Activated CD4-positive, alpha-beta T cell treated with anti-CD3 and anti-CD28 coated beads, Interleukin-2, amount 10 ng/mL, durations not matched to agents 7 days and 5 days (primary cell): ENCODE measurements around the gene SNTG2. TPM values are rescaled to one million over a fixed set of nuclear protein-coding genes. Genes with fewer than 3 reads are reported as not detected.
A peak's percentile ranks its signal among the peaks of the same experiment; 100 is the strongest.

Experiments used
- CTCF ChIA-PET: fragments of 350-600 bp; sonication (Branson Sonifier 250); formaldehyde crosslinking; loops from one replicate; lab custom pipeline; 2021; ENCODE audit warnings: antibody characterized with exemption; lab: Charles Lee
- POLR2A ChIA-PET: fragments of 350-600 bp; sonication (Branson Sonifier 250); formaldehyde crosslinking; loops from one replicate; lab custom pipeline; 2021; ENCODE audit warnings: antibody characterized with exemption; lab: Charles Lee
- DNase-seq: peaks from one replicate; pipeline ENCODE4 v3.0.0-alpha.2; 2020
- H3K27ac Mint-ChIP-seq: one replicate; pipeline ENCODE4 v1.8.0; 2021; ENCODE audit warnings: mild to moderate bottlenecking, moderate library complexity, mixed read lengths
- H3K27me3 Mint-ChIP-seq: one replicate; pipeline ENCODE4 v1.8.0; 2021; ENCODE audit warnings: mixed read lengths
- H3K36me3 Mint-ChIP-seq: one replicate; pipeline ENCODE4 v1.8.0; 2021; ENCODE audit warnings: low read depth, mixed read lengths
- H3K4me1 Mint-ChIP-seq: one replicate; pipeline ENCODE4 v1.8.0; 2021; ENCODE audit warnings: mixed read lengths
- H3K4me3 Mint-ChIP-seq: one replicate; pipeline ENCODE4 v1.8.0; 2021; ENCODE audit warnings: mild to moderate bottlenecking, moderate library complexity, mixed read lengths
- H3K9me3 Mint-ChIP-seq: one replicate; pipeline ENCODE4 v1.8.0; 2021; ENCODE audit warnings: mixed read lengths
- total RNA-seq, 2 experiments: library from RNA; stranded (reverse); gene quantifications; one replicate each; pipeline ENCODE4 v1.2.3, GENCODE V29; 2021

SNTG2 gene
- total RNA-seq, 2 experiments from 2014 or later: not detected

DNA sequence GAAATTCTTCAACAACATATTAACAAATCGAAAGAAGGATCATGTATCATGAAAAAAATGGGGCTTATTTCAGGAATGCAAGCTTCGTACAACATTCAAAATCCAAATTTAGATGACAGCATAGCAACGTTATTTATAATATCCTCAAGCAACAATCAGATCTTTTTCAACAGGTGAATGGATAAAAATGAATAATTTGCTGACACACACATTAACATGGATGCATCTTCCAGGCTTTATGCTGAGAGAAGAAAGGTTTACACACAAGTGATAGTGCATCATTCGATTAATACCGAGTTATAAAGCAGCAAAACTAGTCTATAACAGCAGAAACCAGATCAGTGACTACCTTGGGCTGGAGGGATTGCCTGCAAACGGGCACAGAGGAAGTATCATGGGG, 253.1 kb downstream of the SNTG2 start:
- H3K36me3 Mint-ChIP-seq: no peaks in the 10 kb centered on the region
- H3K27me3 Mint-ChIP-seq: no peaks in the 10 kb centered on the region
- POLR2A ChIA-PET: no interaction called here
- CTCF ChIA-PET: no interaction called here
- H3K9me3 Mint-ChIP-seq: no peaks in the 10 kb centered on the region
- H3K4me3 Mint-ChIP-seq: no peak overlapping the region
- H3K4me1 Mint-ChIP-seq: no peaks in the 10 kb centered on the region
- DNase-seq: no peak
- no peak overlapping the region for H3K27ac Mint-ChIP-seq

DNA sequence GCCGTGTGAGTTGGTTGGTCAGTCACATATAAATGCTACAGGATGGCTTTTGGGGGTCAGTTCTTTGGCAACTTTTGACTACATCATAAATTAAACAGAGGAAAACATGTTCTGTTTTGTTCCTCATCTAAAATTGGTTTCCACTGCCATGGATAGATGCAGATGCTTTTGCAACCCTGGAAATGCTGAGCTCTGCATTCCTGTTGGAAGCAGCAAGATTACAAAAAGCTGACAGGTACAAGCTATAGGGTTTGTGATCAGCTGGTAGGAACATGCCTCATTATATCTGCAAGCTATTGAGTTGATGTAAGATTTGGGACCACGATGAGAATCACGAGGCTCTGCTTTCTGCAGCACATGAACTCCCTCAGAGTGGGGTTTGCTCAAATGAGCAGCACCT, 255.2 kb downstream of the SNTG2 start:
- ChIA-PET CTCF (no interaction called here), POLR2A (no interaction called here)
- H3K4me3 Mint-ChIP-seq: no peak overlapping the region
- DNase-seq: no peak
- H3K9me3 Mint-ChIP-seq: no peaks in the 10 kb centered on the region
- H3K4me1 Mint-ChIP-seq: no peaks in the 10 kb centered on the region
- H3K36me3 Mint-ChIP-seq: no peaks in the 10 kb centered on the region
- H3K27me3 Mint-ChIP-seq: no peaks in the 10 kb centered on the region
- H3K27ac Mint-ChIP-seq: no peak overlapping the region

DNA sequence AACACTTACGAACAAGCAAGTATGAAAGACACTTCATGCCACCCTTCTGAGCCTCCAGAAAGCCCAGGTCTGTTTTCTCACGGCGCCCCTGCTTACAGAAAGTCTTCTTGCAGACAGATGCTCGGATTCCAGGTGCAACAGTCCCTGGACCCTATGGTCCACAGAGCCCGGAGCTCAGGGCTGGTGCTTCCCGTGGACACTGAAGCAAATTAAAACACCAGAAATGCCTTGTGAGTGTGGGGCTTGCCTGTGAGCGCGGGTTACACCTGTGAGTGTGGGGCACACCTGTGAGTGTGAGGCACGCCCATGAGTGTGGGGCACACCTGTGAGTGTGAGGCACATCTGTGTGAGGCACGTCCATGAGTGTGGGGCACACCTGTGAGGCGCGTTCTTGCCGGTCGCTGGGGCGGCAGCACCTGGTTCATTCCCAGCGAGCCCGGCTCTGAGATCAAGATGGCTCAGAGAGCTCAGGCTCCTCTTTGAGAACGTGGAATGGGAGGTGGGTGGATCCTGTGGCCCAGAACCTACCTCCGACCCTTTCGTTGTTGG, 257.4 kb downstream of the SNTG2 start:
- Mint-ChIP-seq H3K9me3 (peaks cover 4% of the 10 kb centered on the region), H3K27me3 (no peaks in the 10 kb centered on the region)

DNA sequence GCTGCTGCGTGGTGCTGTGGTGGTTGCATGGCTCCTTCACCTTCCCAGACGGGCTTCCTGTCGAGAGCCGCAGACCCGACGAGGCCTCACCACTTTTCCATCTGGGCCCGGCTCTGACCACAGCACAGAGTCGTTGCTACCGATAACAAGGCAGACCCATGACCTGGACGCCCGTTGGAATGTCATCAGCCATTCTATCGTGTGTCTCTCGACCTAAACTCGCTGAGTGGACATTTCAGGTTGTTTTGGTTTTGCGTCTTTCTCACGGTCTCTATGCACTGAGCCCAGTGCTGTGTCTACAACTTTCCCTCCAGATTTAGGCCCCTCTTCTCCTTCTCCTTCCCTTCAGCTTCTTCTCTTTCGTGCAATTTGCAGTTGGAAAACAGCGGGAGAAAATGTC, 257.9 kb downstream of the SNTG2 start:
- no peaks in the 10 kb centered on the region for H3K4me1 Mint-ChIP-seq
- H3K9me3 Mint-ChIP-seq: peaks cover 4% of the 10 kb centered on the region
- CTCF ChIA-PET: no interaction called here
- POLR2A ChIA-PET: no interaction called here
- no peak for DNase-seq
- H3K36me3 Mint-ChIP-seq: no peaks in the 10 kb centered on the region
- H3K27ac Mint-ChIP-seq: no peak overlapping the region
- H3K4me3 Mint-ChIP-seq: no peak overlapping the region
- no peaks in the 10 kb centered on the region for H3K27me3 Mint-ChIP-seq

More for the DNA sequence above, 257.4 kb downstream of the SNTG2 start:
- H3K36me3 Mint-ChIP-seq: no peaks in the 10 kb centered on the region
- no peaks in the 10 kb centered on the region for H3K4me1 Mint-ChIP-seq
- no peak overlapping the region for H3K4me3 Mint-ChIP-seq
- ChIA-PET POLR2A (no interaction called here), CTCF (no interaction called here)
- DNase-seq: no peak
- no peak overlapping the region for H3K27ac Mint-ChIP-seq

DNA sequence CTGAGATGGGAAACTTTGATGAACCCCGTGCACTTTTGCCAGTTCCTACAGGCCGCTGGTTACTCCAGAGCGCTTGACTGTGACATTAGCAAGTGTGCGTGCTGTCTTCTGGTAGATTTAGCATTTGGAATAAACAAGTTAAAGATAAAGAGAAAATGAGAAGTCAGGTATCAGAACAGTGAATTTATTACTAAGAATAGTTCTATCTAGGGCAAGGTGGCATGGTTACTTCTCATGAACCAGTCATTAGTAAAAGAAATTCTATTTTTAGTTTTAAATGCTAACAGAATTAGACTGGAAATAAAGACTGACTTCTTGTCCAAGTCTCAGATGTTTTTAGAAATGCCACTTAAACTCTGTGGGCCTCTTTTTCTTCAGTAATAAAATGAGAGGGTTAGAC, 258.6 kb downstream of the SNTG2 start:
- H3K36me3 Mint-ChIP-seq: no peaks in the 10 kb centered on the region
- H3K4me3 Mint-ChIP-seq: no peak overlapping the region
- ChIA-PET CTCF (no interaction called here), POLR2A (no interaction called here)
- H3K4me1 Mint-ChIP-seq: no peaks in the 10 kb centered on the region
- H3K27ac Mint-ChIP-seq: no peak overlapping the region
- peaks cover 8% of the 10 kb centered on the region for H3K9me3 Mint-ChIP-seq
- DNase-seq: no peak
- H3K27me3 Mint-ChIP-seq: no peaks in the 10 kb centered on the region

DNA sequence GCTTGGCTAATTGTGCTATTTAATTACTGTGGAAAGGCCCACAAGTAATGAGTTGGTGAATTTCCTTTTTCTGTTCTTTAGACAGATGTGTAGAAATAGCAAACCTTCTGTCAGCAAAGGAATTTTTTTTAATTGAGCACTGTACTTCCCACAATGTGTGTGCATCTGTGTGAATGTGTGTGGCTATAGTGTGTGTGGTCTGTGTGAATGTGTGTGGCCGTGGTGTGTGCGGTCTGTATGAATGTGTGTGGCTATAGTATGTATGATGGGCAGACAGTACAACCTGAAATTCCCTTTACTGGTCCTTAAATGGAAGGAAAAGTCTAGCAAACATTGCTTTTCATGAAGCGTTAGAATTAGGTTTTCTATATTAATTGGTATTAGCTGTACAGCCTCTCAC, 259.1 kb downstream of the SNTG2 start:
- H3K27me3 Mint-ChIP-seq: no peaks in the 10 kb centered on the region
- H3K4me1 Mint-ChIP-seq: no peaks in the 10 kb centered on the region
- H3K9me3 Mint-ChIP-seq: peaks cover 8% of the 10 kb centered on the region
- H3K27ac Mint-ChIP-seq: no peak overlapping the region
- no peak overlapping the region for H3K4me3 Mint-ChIP-seq
- ChIA-PET POLR2A (no interaction called here), CTCF (no interaction called here)
- DNase-seq: no peak
- no peaks in the 10 kb centered on the region for H3K36me3 Mint-ChIP-seq

DNA sequence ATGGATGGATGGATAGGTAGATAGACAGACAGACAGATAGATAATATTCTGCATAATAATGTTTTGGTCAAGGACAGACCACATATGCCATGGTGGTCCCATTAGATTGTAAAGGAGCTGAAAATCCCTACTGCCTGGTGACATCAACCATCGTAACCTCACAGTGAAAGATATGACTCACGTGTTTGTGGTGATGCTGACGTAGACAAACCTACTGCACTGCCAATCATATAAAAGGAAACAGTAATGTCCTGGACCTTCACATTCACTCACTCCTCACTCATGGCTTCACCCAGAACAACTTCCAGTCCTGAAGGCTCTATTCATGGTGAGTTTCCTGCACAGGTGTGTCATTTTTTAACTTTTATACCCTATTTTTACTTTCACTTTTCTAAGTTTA, 259.7 kb downstream of the SNTG2 start:
- Mint-ChIP-seq H3K36me3 (no peaks in the 10 kb centered on the region), H3K27ac (no peak overlapping the region)
- POLR2A ChIA-PET: no interaction called here

DNA sequence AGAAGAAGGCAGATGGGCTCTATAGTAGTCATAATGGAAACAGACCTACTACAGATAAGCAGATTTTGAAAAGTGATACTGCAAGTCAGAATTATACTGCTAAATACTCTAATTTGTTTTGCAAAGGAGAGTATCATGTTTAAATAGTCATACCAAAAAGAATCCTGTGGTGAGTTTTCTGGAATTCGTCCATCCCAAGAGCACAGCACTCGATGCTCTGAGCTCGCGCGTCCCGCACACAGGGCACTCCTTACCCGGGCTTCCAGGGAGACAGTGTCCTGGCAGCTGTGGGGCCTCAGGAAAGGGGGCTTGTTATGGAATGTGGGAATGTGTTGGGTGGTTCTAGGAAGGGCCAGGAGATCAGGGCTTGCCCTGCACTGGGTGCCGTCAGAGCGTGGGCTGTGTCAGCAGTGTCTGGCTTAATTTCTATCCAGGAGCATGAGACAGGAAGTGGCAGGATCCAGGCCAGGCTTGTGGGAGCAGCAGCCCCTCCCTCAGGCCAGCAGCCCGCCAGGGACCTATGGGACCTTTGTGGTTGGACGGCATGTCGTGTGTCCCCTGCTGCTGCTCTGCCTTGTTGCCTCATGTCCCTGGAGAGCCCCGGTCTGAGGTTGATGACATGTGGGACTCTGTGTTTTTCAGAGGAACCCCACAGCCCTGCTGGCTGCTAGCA, 269.4 kb downstream of the SNTG2 start:
- H3K27me3 Mint-ChIP-seq: no peaks in the 10 kb centered on the region

More for the DNA sequence above, 259.7 kb downstream of the SNTG2 start:
- Mint-ChIP-seq H3K4me1 (no peaks in the 10 kb centered on the region), H3K27me3 (no peaks in the 10 kb centered on the region), H3K4me3 (no peak overlapping the region), H3K9me3 (peaks cover 8% of the 10 kb centered on the region)
- no peak for DNase-seq
- CTCF ChIA-PET: no interaction called here

DNA sequence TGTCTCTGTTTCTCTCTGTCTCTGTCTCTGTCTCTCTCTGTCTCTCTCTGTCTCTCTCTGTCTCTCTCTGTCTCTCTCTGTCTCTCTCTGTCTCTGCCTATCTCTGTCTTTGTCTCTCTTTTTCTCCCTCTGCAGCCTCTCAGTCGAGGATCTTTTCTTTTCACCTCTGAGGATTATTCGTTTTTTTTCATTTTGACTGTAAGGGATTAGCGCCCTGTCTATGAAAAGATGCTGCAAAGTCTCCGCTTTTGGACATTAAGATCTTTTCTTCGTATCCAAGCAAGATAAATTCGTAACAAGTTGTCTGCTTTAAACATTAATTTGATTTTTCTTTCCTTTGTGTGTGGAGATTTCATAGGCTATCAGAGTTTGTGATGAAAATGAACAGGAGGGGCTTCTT, 271.4 kb downstream of the SNTG2 start:
- no peaks in the 10 kb centered on the region for H3K4me1 Mint-ChIP-seq
- CTCF ChIA-PET: no interaction called here
- no peaks in the 10 kb centered on the region for H3K36me3 Mint-ChIP-seq

More for the DNA sequence above, 269.4 kb downstream of the SNTG2 start:
- Mint-ChIP-seq H3K9me3 (peaks cover 6% of the 10 kb centered on the region), H3K27ac (no peak overlapping the region), H3K4me3 (no peak overlapping the region), H3K36me3 (no peaks in the 10 kb centered on the region), H3K4me1 (no peaks in the 10 kb centered on the region)
- DNase-seq: no peak
- ChIA-PET POLR2A (no interaction called here), CTCF (no interaction called here)

DNA sequence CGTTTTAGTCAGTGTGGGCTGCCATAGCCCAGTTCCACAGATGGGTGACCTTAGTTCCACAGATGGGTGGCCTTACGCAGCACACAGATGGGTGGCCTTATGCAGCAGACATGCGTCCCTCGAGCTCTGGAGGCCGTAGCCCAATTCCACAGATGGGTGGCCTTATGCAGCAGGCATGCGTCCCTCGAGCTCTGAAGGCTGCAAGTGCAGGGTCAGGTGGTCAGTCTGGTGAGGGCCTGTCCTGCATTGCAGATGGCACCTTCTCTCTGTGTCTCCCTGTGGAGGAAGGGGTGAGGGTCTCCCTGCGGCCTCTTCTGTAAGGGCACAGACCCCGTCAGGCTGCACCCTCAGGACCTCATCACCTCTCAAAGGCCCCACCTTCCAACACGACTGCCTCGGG, 273.1 kb downstream of the SNTG2 start:
- no peak for DNase-seq
- ChIA-PET CTCF (no interaction called here), POLR2A (no interaction called here)
- Mint-ChIP-seq H3K27me3 (no peaks in the 10 kb centered on the region), H3K9me3 (peaks cover 6% of the 10 kb centered on the region), H3K4me3 (no peak overlapping the region), H3K27ac (no peak overlapping the region), H3K36me3 (no peaks in the 10 kb centered on the region), H3K4me1 (no peaks in the 10 kb centered on the region)

More for the DNA sequence above, 271.4 kb downstream of the SNTG2 start:
- DNase-seq: no peak
- Mint-ChIP-seq H3K27ac (peak overlapping the region; percentile 28), H3K9me3 (peaks cover 6% of the 10 kb centered on the region), H3K4me3 (no peak overlapping the region), H3K27me3 (no peaks in the 10 kb centered on the region)
- POLR2A ChIA-PET: no interaction called here

DNA sequence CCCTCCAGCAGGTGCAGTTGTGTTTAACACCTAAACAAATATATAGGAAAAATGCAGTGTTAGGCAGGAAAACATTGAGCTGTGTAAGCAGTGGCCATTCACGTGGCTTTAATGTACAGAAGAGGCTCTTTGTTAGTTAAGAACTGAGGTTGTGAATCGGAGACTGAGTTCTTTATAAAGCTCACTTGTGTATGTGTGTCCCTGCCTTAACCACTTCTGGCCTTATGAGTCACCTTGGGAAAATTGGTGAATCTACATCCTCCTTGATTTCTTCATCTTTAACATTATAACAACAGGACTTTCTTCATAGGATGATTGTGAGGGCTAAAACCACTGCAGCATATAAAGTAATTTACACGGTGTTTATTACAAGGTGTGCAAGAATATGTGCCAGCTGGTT, 274.3 kb downstream of the SNTG2 start:
- ChIA-PET CTCF (no interaction called here), POLR2A (no interaction called here)
- DNase-seq: no peak
- peaks cover 3% of the 10 kb centered on the region for H3K9me3 Mint-ChIP-seq
- no peaks in the 10 kb centered on the region for H3K4me1 Mint-ChIP-seq
- no peak overlapping the region for H3K4me3 Mint-ChIP-seq
- no peak overlapping the region for H3K27ac Mint-ChIP-seq
- H3K36me3 Mint-ChIP-seq: no peaks in the 10 kb centered on the region
- no peaks in the 10 kb centered on the region for H3K27me3 Mint-ChIP-seq

DNA sequence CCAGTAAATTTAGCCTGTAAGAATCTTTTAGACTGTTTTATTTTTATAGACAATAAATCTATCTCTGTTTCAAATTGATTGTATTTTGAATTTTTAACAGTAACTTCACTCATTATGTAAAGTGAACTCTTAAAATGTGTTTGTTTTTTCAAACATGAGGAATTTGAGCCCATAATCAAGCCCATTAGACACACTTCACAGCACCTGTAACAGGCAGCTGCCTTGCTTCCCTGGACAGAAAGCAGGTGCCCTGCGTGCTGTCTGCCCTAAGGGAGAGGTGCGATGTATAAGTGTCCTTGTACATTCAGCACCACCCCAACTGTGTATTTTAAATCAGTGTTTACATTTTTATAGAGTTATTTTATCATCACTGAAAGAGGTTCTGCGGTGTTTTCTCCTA, 276.1 kb downstream of the SNTG2 start:
- no peak overlapping the region for H3K27ac Mint-ChIP-seq
- no peaks in the 10 kb centered on the region for H3K36me3 Mint-ChIP-seq
- ChIA-PET POLR2A (no interaction called here), CTCF (interaction anchor here (1.3 kb wide), 1 partner anchor 22 kb away, joined by 3 read pairs; no protein-coding TSS in a partner anchor)
- H3K27me3 Mint-ChIP-seq: no peaks in the 10 kb centered on the region
- H3K4me1 Mint-ChIP-seq: no peaks in the 10 kb centered on the region
- DNase-seq: no peak
- H3K9me3 Mint-ChIP-seq: peaks cover 3% of the 10 kb centered on the region
- H3K4me3 Mint-ChIP-seq: no peak overlapping the region

DNA sequence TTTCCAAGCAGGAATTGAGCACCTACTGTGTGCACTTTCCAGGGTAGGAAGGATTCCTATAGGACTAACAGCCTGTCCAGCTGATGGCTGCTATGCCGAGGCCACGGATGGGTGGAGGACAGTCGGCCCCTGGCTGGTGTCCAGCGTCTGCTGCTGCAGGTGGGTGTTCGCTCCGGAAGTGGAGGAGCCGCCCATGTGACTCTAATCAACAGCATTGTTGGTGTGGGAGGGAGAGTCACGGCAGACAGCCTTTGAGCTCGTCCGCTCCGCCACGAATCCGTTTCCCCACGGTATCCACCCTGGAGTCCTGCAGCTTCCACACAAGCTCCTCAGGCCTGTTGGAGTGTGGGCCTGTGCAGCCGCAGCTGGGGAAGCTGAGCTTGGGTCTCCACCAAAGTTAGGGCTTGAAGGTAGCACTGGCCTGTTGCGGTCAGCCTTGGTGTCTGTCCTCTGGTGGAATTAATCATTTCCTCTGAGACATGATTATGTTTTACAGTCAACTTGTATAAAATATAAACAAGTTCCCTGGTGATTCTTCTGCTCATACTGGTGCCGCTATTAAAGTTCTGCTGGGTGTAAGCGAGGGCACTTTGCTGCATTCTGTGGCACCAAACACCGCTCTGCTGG, 276.7 kb downstream of the SNTG2 start:
- DNase-seq: no peak
- Mint-ChIP-seq H3K9me3 (no peaks in the 10 kb centered on the region), H3K4me3 (no peak overlapping the region), H3K27ac (no peak overlapping the region), H3K4me1 (no peaks in the 10 kb centered on the region), H3K27me3 (no peaks in the 10 kb centered on the region), H3K36me3 (no peaks in the 10 kb centered on the region)
- ChIA-PET CTCF (interaction anchor here (1.3 kb wide), 1 partner anchor 21 kb away, joined by 3 read pairs; no protein-coding TSS in a partner anchor), POLR2A (no interaction called here)
